Lung (tissue), 12 donors: Measurements from ENCODE around the gene RAB33A. TPM values are rescaled to one million over a fixed set of nuclear protein-coding genes. Genes with fewer than 3 reads are reported as not detected.

Source experiments
- ATAC-seq: fragments of 200-7000 bp; cut with Tn5 transposase; one replicate; pipeline ENCODE4 v1.9.1; 2020; ENCODE audit warnings: moderate number of reproducible peaks; ENCODE audit not compliant: insufficient read depth, low FRiP score
- DNase-seq, 3 donors: peaks; one replicate each; pipeline ENCODE4 v3.0.0-alpha.2; 2013 to 2017
- H3K27ac ChIP-seq, 2 donors: one replicate each; pipeline ENCODE4 v1.5.1; 2013; ENCODE audit warnings: mild to moderate bottlenecking in 2 of 2, moderate library complexity in 2 of 2, control low read depth in 1 of 2, inconsistent platforms in 1 of 2, low read depth in 1 of 2, low read length in 1 of 2
- H3K27me3 ChIP-seq, 3 donors: one replicate each; pipeline ENCODE4 v1.5.1; 2013; ENCODE audit warnings: low read length in 2 of 3; ENCODE audit not compliant: control insufficient read depth in 3 of 3, insufficient read depth in 3 of 3
- H3K36me3 ChIP-seq, 4 donors: one replicate each; pipeline ENCODE4 v1.5.1; 2013; ENCODE audit warnings: low read length in 4 of 4, mild to moderate bottlenecking in 1 of 4, moderate library complexity in 1 of 4; ENCODE audit not compliant: control insufficient read depth in 4 of 4, insufficient read depth in 4 of 4
- H3K4me1 ChIP-seq, 5 donors: one replicate each; pipeline ENCODE4 v1.5.1; 2013; ENCODE audit warnings: low read length in 5 of 5, mild to moderate bottlenecking in 2 of 5, moderate library complexity in 1 of 5; ENCODE audit not compliant: control insufficient read depth in 5 of 5, insufficient read depth in 5 of 5
- H3K4me3 ChIP-seq: one replicate; pipeline ENCODE4 v1.5.1; 2013; ENCODE audit warnings: mild to moderate bottlenecking, control low read depth, moderate library complexity
- H3K9ac ChIP-seq, 2 donors: one replicate each; pipeline ENCODE4 v1.5.1; 2013; ENCODE audit warnings: low read length in 2 of 2, control low read depth in 1 of 2; ENCODE audit not compliant: insufficient read depth in 1 of 2
- H3K9me3 ChIP-seq, 4 donors: one replicate each; pipeline ENCODE4 v1.5.1; 2013; ENCODE audit warnings: low read length in 3 of 4, mild to moderate bottlenecking in 1 of 4, moderate library complexity in 1 of 4; ENCODE audit not compliant: control insufficient read depth in 4 of 4, insufficient read depth in 3 of 4
- CTCF ChIP-seq: IDR thresholded peaks from 2 replicates; pipeline ENCODE4 v1.5.1; 2012; ENCODE audit warnings: mild to moderate bottlenecking; ENCODE audit errors: control extremely low read depth, extremely low read depth
- WGBS, 2 donors: extraction: QIAGEN DNeasy Blood & Tissue Kit; methylation state at CpG; one replicate each; pipeline ENCODE4 v1.1.7; 2013; 5-methylcytosine and 5-hydroxymethylcytosine counted together
- polyA plus RNA-seq, 2 donors: library from polyadenylated mRNA; stranded (reverse); fragments of 200-250 nt; gene quantifications; one replicate each; pipeline ENCODE4 v1.2.1, GENCODE V29; 2013
- total RNA-seq, 2 donors: library from RNA; depleted of rRNA in 1 of 2; stranded (reverse); fragments of >200 nt in 1 of 2; gene quantifications; one replicate each; pipeline ENCODE4 v1.2.1, GENCODE V29; 2014 to 2021
- donor health status: control.
- donor health status: control.
- donor health status: Bipolar disorder and iron deficiency.
- donor health status: healthy.
- donor health status: DM: yes; HTN: yes; CAD: no.

The RAB33A gene
- total and polyA plus RNA-seq, 4 donors, result 0.37 to 10.0 (median 1.4) TPM

DNA sequence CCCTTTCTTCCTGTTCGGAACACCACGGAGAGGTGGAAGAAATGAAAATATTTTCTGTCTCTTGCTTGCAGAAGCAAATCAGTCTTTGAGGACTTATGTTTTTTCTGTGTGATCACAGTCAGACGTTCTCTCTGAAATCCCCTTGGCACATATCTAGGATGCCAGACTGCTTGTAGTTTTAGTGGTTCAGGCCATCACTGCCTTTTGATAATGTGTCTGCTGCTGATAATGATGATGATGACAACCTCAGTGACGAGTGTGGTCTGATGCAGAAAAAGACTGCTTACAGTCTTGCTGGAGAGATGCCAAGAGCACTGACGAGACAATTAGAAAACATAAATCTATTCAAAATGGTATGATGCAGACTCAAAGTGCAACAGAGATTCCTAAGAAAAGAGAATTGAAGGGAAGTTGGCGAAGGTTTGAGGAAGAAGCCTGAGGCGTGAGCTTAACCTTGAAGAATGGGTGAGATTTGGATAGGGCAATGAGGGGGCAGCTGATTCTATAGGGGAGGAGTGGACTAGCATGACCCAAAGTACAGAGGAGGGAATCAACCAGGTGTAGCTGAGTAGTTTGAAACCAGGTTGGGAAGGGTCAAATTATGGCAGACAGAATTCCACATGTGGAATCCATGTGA lies 7.9 kb downstream of the RAB33A start:
- H3K27ac ChIP-seq, result no peak overlapping the region
- TF ChIP-seq CTCF, result no peak

DNA sequence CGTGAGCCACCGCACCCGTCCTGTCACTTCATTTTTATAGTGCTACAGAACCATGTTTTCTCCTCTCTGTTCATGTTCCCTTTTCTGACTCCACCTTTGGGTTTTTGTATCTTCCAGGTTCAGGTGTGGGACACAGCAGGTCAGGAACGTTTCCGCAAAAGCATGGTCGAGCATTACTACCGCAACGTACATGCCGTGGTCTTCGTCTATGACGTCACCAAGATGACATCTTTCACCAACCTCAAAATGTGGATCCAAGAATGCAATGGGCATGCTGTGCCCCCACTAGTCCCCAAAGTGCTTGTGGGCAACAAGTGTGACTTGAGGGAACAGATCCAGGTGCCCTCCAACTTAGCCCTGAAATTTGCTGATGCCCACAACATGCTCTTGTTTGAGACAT lies 12.4 kb downstream of the RAB33A start:
- WGBS, 2 donors, result 89 to 92% methylated on average over 11 of the region's 11 CpGs
- Histone ChIP-seq H3K4me3 (no peak overlapping the region), H3K27ac (no peak overlapping the region), H3K9ac (no peak overlapping the region), H3K4me1 (no peaks in the 10 kb centered on the region), H3K27me3 (no peaks in the 10 kb centered on the region), H3K36me3 (no peaks in the 10 kb centered on the region), H3K9me3 (no peaks in the 10 kb centered on the region)
- no peak for TF ChIP-seq CTCF
- ATAC-seq, result no peak
- no peak for DNase-seq

More for the DNA sequence above, 7.9 kb downstream of the RAB33A start:
- Histone ChIP-seq H3K27me3 (peaks cover 0 to 2% (median 0%) of the 10 kb centered on the region in 3 donors), H3K9me3 (no peaks in the 10 kb centered on the region), H3K9ac (no peak overlapping the region), H3K4me3 (no peak overlapping the region), H3K4me1 (no peaks in the 10 kb centered on the region), H3K36me3 (no peaks in the 10 kb centered on the region)
- DNase-seq (no peak), ATAC-seq (no peak)
- 37 to 55% methylated on average over 6 to 7 of the region's 7 CpGs for WGBS, 2 donors

DNA sequence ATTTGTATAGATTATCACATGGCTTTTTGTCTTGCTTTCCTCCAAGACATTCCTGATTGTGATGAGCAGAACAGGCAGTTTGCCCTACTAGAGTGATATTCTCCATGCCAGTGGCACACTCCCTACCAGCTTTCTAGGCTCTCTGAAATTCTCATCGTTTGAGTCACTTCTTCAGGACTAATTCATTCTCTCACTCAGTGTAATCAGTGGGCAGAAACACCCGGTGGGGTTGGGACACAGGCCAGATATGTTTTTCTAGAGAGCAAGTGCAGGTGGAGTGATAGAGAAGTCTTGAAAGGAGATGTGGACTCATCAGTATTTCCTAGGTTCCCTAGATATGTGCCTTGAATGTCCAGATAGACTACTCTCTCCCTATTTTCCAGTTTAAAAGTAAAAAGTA lies 13.1 kb downstream of the RAB33A start:
- 40 to 45% methylated on average over 2 of the region's 2 CpGs for WGBS, 2 donors
- TF ChIP-seq CTCF, result no peak
- Histone ChIP-seq H3K9me3 (no peaks in the 10 kb centered on the region), H3K9ac (no peak overlapping the region), H3K27ac (no peak overlapping the region), H3K27me3 (no peaks in the 10 kb centered on the region), H3K4me3 (no peak overlapping the region), H3K4me1 (no peaks in the 10 kb centered on the region), H3K36me3 (no peaks in the 10 kb centered on the region)
- ATAC-seq (no peak), DNase-seq (no peak)

- ATAC-seq (no peak), DNase-seq (no peak)
- no peak for TF ChIP-seq CTCF
- H3K27me3 ChIP-seq, result no peaks in the 10 kb centered on the region
- 68 to 87% methylated on average over 4 of the region's 4 CpGs for WGBS, 2 donors
- H3K27ac ChIP-seq, result no peak overlapping the region
- H3K9me3 ChIP-seq, result no peaks in the 10 kb centered on the region
- no peak overlapping the region for H3K4me3 ChIP-seq
- H3K36me3 ChIP-seq, result no peaks in the 10 kb centered on the region
- no peaks in the 10 kb centered on the region for H3K4me1 ChIP-seq
- H3K9ac ChIP-seq, result no peak overlapping the region
These were observed 14.9 kb downstream of the RAB33A start for GRCh38 chrX:130186651-130187050.
